MM.1S (cell line): ENCODE results near the gene MAD1L1.

Experiments
- DNase-seq: peaks from one replicate; pipeline ENCODE4 v3.0.0-alpha.2; 2015
- H2AFZ ChIP-seq: fragments of 300-600 bp; sonication (generic); 2 replicates; pipeline ENCODE4 v1.6.0; 2016; ENCODE audit warnings: antibody characterized with exemption, low read length
- H3F3A ChIP-seq: fragments of 300-600 bp; sonication (generic); 2 replicates; pipeline ENCODE4 v1.6.1; 2016; ENCODE audit warnings: mild to moderate bottlenecking, antibody characterized with exemption, low read length, moderate library complexity, mixed read lengths; ENCODE audit not compliant: insufficient read depth
- H3K27ac ChIP-seq: fragments of 300-600 bp; sonication (generic); 2 replicates; pipeline ENCODE4 v1.5.1; 2016; ENCODE audit warnings: mild to moderate bottlenecking, low read length
- H3K27me3 ChIP-seq: fragments of 300-600 bp; sonication (generic); replicated peaks from 2 replicates; pipeline ENCODE4 v1.6.0; 2016; ENCODE audit warnings: low read length; ENCODE audit not compliant: insufficient read depth
- H3K36me3 ChIP-seq: fragments of 300-600 bp; sonication (generic); replicated peaks from 2 replicates; pipeline ENCODE4 v1.6.1; 2016; ENCODE audit warnings: mild to moderate bottlenecking, low read length, mixed read lengths; ENCODE audit not compliant: insufficient read depth
- H3K4me1 ChIP-seq: fragments of 300-600 bp; sonication (generic); 2 replicates; pipeline ENCODE4 v1.6.1; 2016; ENCODE audit warnings: low read length, mixed read lengths
- H3K4me2 ChIP-seq: fragments of 300-600 bp; sonication (generic); 2 replicates; pipeline ENCODE4 v1.6.0; 2016; ENCODE audit warnings: low read depth, low read length
- H3K4me3 ChIP-seq: fragments of 300-600 bp; sonication (generic); 2 replicates; pipeline ENCODE4 v1.5.1; 2016; ENCODE audit warnings: low read length, mixed read lengths
- H3K79me2 ChIP-seq: fragments of 300-600 bp; sonication (generic); 2 replicates; pipeline ENCODE4 v1.6.1; 2016; ENCODE audit warnings: mixed run types, low read length, mixed read lengths
- H3K9ac ChIP-seq: fragments of 300-600 bp; sonication (generic); 2 replicates; pipeline ENCODE4 v1.6.1; 2016; ENCODE audit warnings: low read length, mixed read lengths
- H3K9me2 ChIP-seq: fragments of 300-600 bp; sonication (generic); replicated peaks from 2 replicates; pipeline ENCODE4 v1.6.1; 2016; ENCODE audit warnings: mild to moderate bottlenecking, low read length, mixed read lengths; ENCODE audit not compliant: insufficient read depth
- H3K9me3 ChIP-seq: fragments of 300-600 bp; sonication (generic); replicated peaks from 2 replicates; pipeline ENCODE4 v1.6.1; 2016; ENCODE audit warnings: mild to moderate bottlenecking, low read length, mixed read lengths; ENCODE audit not compliant: insufficient read depth
- H4K20me1 ChIP-seq: fragments of 300-600 bp; sonication (generic); 2 replicates; pipeline ENCODE4 v1.6.1; 2016; ENCODE audit warnings: mild to moderate bottlenecking, low read length, moderate library complexity, mixed read lengths; ENCODE audit not compliant: insufficient read depth
- EZH2 ChIP-seq: fragments of 300-600 bp; sonication (generic); optimal IDR thresholded peaks from 2 replicates; pipeline ENCODE3; 2017; ENCODE audit warnings: low read depth, mild to moderate bottlenecking, antibody characterized with exemption, low read length, mixed read lengths
- EZH2phosphoT487 ChIP-seq: fragments of 300-600 bp; sonication (generic); IDR thresholded peaks from 2 replicates; pipeline ENCODE4 v1.6.1; 2018; ENCODE audit warnings: antibody characterized with exemption, low read length
- TF ChIP-seq, protein P1 (sequence below): fragments of 300-600 bp; sonication (generic); IDR thresholded peaks from 2 replicates; pipeline ENCODE4 v1.5.1; 2016; ENCODE audit warnings: antibody characterized with exemption, low read length, mixed read lengths

The MAD1L1 gene

DNA sequence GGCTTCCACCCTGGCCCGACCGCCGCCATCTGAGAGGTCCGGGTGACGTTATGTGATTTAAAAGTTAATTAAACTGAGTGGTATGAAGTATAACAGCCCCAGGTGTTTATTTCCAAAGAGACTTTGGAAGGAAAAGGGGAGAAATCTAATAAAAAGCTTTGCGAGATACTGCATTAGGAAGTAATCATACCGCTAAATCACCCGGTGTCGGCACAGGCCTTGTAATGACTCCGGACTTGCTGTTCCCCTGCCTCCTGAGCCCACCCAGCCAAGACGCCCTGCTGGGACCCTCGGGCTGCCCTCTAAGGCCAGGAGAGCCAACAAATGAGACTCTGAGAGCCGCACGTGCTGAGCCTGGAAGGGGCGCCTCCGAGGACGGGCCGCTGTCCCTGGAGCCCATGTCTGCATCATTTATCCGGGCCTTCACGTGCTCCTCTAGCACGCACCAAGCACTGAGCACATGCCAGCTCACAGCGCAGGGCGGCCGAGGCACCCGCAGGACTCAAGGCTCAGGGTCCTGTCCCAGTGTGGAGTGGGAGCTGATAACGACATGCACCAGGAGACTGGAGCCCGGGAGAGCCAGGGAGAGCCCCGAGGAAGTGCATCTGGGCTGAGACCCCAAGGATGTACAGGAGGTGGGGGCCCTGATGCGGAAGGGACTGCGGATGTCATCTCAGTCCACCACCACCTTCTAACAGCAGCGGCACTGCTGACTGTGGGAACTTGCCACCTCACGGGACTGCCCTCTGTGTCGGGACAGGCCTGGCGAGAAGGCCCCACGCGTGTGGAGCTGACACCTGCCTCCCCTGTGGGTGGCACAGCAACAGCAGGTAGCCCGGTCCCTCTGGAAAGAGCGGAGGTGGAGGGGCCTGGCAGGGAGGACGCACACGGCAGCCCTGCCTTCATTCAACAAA lies 380.0 kb downstream of the MAD1L1 start:
- no peak for DNase-seq
- H3K36me3 ChIP-seq = no peaks in the 10 kb centered on the region
- no peaks in the 10 kb centered on the region for H4K20me1 ChIP-seq

DNA sequence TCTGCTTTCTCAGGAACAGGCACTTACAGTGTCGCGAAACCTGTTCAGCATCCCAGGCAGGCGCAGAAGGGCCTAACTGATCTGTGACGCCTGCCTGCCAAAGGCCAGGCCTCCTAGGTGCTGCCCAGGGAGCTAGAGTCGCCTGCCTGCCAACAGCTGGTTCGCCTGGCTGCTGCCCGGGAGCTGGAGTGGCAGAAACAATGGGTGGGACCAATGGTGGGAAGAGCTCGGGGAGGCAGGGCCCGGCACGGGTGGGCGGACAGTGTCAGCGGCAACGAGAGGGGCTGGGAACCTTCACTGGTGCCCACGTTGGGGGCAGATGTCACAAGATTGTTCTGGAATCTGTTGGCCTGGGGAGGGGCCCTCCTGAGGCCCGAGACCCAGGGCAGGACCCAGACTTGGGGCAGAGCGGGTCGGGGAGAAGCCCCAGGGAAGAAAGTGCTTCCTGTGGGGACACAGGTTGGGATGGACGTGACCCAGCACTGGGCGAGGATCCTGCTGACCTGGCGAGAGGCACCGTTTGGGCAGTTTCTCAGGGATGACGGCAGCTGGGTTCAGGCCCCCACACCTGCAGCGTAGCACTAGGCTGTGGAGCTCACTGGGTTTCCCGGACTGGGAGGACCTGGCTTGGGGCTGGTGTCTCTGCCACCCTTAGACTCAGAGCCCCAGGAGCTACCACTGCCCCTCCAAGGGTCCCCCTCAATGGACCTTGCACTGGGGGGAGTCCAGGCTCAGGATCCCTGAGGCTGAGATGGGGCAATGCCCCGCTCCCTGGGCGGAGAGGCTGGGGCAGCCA lies 380.8 kb downstream of the MAD1L1 start:
- H3K4me1 ChIP-seq = no peaks in the 10 kb centered on the region
- no peaks in the 10 kb centered on the region for H3K79me2 ChIP-seq
- no peaks in the 10 kb centered on the region for H3F3A ChIP-seq
- no peaks in the 10 kb centered on the region for H3K9me3 ChIP-seq
- no peak overlapping the region for H3K4me3 ChIP-seq
- no peak overlapping the region for H3K9ac ChIP-seq
- no peaks in the 10 kb centered on the region for H3K9me2 ChIP-seq
- H3K4me2 ChIP-seq = no peak overlapping the region
- H3K36me3 ChIP-seq = no peaks in the 10 kb centered on the region
- no peak overlapping the region for H2AFZ ChIP-seq
- no peaks in the 10 kb centered on the region for H3K27me3 ChIP-seq
- no peak overlapping the region for H3K27ac ChIP-seq
- no peaks in the 10 kb centered on the region for H4K20me1 ChIP-seq
- TF ChIP-seq, protein P1, sequence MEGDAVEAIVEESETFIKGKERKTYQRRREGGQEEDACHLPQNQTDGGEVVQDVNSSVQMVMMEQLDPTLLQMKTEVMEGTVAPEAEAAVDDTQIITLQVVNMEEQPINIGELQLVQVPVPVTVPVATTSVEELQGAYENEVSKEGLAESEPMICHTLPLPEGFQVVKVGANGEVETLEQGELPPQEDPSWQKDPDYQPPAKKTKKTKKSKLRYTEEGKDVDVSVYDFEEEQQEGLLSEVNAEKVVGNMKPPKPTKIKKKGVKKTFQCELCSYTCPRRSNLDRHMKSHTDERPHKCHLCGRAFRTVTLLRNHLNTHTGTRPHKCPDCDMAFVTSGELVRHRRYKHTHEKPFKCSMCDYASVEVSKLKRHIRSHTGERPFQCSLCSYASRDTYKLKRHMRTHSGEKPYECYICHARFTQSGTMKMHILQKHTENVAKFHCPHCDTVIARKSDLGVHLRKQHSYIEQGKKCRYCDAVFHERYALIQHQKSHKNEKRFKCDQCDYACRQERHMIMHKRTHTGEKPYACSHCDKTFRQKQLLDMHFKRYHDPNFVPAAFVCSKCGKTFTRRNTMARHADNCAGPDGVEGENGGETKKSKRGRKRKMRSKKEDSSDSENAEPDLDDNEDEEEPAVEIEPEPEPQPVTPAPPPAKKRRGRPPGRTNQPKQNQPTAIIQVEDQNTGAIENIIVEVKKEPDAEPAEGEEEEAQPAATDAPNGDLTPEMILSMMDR = no peak
- no peak for TF ChIP-seq EZH2phosphoT487
- TF ChIP-seq EZH2 = no peak
- DNase-seq = no peak

More for the DNA sequence above, 380.0 kb downstream of the MAD1L1 start:
- Histone ChIP-seq H3K9me3 (no peaks in the 10 kb centered on the region), H3K4me3 (no peak overlapping the region), H3K4me2 (no peak overlapping the region), H3K9ac (no peak overlapping the region), H3K9me2 (no peaks in the 10 kb centered on the region), H2AFZ (no peak overlapping the region), H3K4me1 (no peaks in the 10 kb centered on the region), H3F3A (no peaks in the 10 kb centered on the region), H3K27me3 (no peaks in the 10 kb centered on the region), H3K79me2 (no peaks in the 10 kb centered on the region), H3K27ac (no peak overlapping the region)
- no peak for TF ChIP-seq EZH2
- TF ChIP-seq, protein P1 = no peak
- TF ChIP-seq EZH2phosphoT487 = no peak

DNA sequence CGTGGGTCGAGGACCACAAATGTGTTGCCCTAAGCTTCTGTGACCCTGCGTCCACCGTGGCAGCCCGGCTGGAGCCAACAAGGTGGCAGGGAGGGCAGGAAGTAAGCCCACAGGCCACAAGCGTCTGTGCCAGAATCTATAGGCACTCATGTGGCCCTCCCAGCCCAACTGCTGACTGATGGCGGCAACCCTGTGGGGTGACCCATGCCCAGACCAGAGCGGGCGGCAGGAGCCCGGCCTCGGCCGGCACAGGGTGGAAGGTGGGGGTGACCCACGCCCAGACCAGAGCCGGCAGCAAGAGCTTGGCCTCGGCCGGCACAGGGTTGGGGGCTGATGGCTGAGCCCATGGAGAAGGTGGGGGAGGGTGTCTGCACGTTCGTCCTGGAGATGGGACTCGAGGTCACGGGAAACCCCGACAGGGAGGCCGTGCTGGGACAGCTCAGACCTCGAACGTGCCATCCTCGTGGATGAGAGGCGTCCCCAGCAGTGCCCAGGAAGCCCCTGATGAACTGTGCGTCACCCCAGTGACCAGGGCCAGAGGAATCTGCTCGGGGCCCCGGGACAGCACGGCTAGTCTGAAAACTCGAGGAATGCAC lies 381.7 kb downstream of the MAD1L1 start:
- DNase-seq = no peak
- Histone ChIP-seq H3K9me2 (no peaks in the 10 kb centered on the region), H3K9me3 (no peaks in the 10 kb centered on the region), H3K27ac (no peak overlapping the region), H3F3A (no peaks in the 10 kb centered on the region), H3K36me3 (no peaks in the 10 kb centered on the region), H3K4me2 (no peak overlapping the region), H4K20me1 (no peaks in the 10 kb centered on the region), H3K27me3 (no peaks in the 10 kb centered on the region), H3K9ac (no peak overlapping the region), H3K4me3 (no peak overlapping the region), H3K4me1 (no peaks in the 10 kb centered on the region), H2AFZ (no peak overlapping the region), H3K79me2 (no peaks in the 10 kb centered on the region)
- no peak for TF ChIP-seq EZH2
- TF ChIP-seq, protein P1 = no peak
- no peak for TF ChIP-seq EZH2phosphoT487
